ENCODE results near the gene MATR3.
A peak's percentile ranks its signal among the peaks of the same experiment; 100 is the strongest.

Gene MATR3

GRCh38 chr5:139277171-139277570, 16.4 kb upstream of the MATR3 start:
- no peak for TF ChIP-seq CTCF (IDR thresholded peaks at IDR 0.05; ENCODE audit: insufficient read depth, low read depth, low read length, missing control alignments)
- DNase-seq (ENCODE audit: low read depth): no peak
- H3K4me3 ChIP-seq (ENCODE audit: low read depth, low read length): peak overlapping the region; percentile 78

- TF ChIP-seq CTCF (IDR thresholded peaks at IDR 0.05; ENCODE audit: insufficient read depth, low read depth, low read length, missing control alignments): no peak
- no peak for DNase-seq (ENCODE audit: low read depth)
- no peak overlapping the region for H3K4me3 ChIP-seq (ENCODE audit: low read depth, low read length)
These were observed 14.8 kb upstream of the MATR3 start for GRCh38 chr5:139278540-139279274.

GRCh38 chr5:139282197-139282557, 11.4 kb upstream of the MATR3 start:
- no peak for DNase-seq (ENCODE audit: low read depth)
- TF ChIP-seq CTCF (IDR thresholded peaks at IDR 0.05; ENCODE audit: insufficient read depth, low read depth, low read length, missing control alignments): no peak
- H3K4me3 ChIP-seq (ENCODE audit: low read depth, low read length): no peak overlapping the region

- no peak overlapping the region for H3K4me3 ChIP-seq (ENCODE audit: low read depth, low read length)
- no peak for TF ChIP-seq CTCF (IDR thresholded peaks at IDR 0.05; ENCODE audit: insufficient read depth, low read depth, low read length, missing control alignments)
- no peak for DNase-seq (ENCODE audit: low read depth)
These were observed 10.0 kb upstream of the MATR3 start for GRCh38 chr5:139283252-139284166.

- no peak for TF ChIP-seq CTCF (IDR thresholded peaks at IDR 0.05; ENCODE audit: insufficient read depth, low read depth, low read length, missing control alignments)
- H3K4me3 ChIP-seq (ENCODE audit: low read depth, low read length): no peak overlapping the region
- no peak for DNase-seq (ENCODE audit: low read depth)
These were observed 9.2 kb upstream of the MATR3 start for GRCh38 chr5:139284295-139284694.

- no peak overlapping the region for H3K4me3 ChIP-seq (ENCODE audit: low read depth, low read length)
- no peak for DNase-seq (ENCODE audit: low read depth)
- TF ChIP-seq CTCF (IDR thresholded peaks at IDR 0.05; ENCODE audit: insufficient read depth, low read depth, low read length, missing control alignments): no peak
These were observed 7.7 kb upstream of the MATR3 start for GRCh38 chr5:139285651-139286392.

All from GM12865 (cell line).